AG04450 (cell line): ENCODE data around the gene PELO. TPM values are rescaled to one million over a fixed set of nuclear protein-coding genes. Genes with fewer than 3 reads are reported as not detected.

Source experiments
- CTCF ChIA-PET: fragments of 300-600, 350-600 bp; formaldehyde crosslinking; extraction: SDS; loops from one replicate; lab custom pipeline; 2022; ENCODE audit warnings: antibody characterized with exemption, inconsistent platforms; lab: Charles Lee
- POLR2A ChIA-PET: fragments of 350-600 bp; formaldehyde crosslinking; extraction: SDS; loops from one replicate; lab custom pipeline; 2021; ENCODE audit warnings: antibody characterized with exemption, inconsistent platforms; lab: Yijun Ruan, JAX
- DNase-seq: peaks from one replicate; pipeline ENCODE4 v3.0.0-alpha.2; 2011; ENCODE audit warnings: low read depth, low spot score
- H3K27ac ChIP-seq: one replicate; pipeline ENCODE4 v1.5.1; 2012; ENCODE audit warnings: low read depth, low read length, control low read depth
- H3K27me3 ChIP-seq: one replicate; pipeline ENCODE4 v1.6.0; 2012; ENCODE audit warnings: low read length; ENCODE audit not compliant: control insufficient read depth, insufficient read depth
- H3K4me3 ChIP-seq: 2 replicates; pipeline ENCODE4 v1.5.1; 2011; ENCODE audit warnings: mild to moderate bottlenecking, low read depth, low read length, control low read depth
- H3K9me3 ChIP-seq: 2 replicates; pipeline ENCODE4 v1.5.1; 2012; ENCODE audit warnings: low read length; ENCODE audit not compliant: control insufficient read depth, insufficient read depth
- CTCF ChIP-seq: IDR thresholded peaks from 2 replicates; pipeline ENCODE4 v1.5.1; 2011; ENCODE audit warnings: low read depth, low read length, control low read depth, inconsistent platforms
- polyA plus RNA-seq: library from polyadenylated mRNA; depleted of rRNA; stranded (reverse); fragments of >200 nt; gene quantifications from 2 replicates; pipeline ENCODE4 v1.2.3, GENCODE V29; 2011

PELO gene
- polyA plus RNA-seq, 1 experiment, result 49.4 TPM

GRCh38 chr5:52749666-52750065 lies 38.0 kb upstream of the PELO start:
- DNase-seq, result no peak
- Histone ChIP-seq H3K9me3 (no peaks in the 10 kb centered on the region), H3K27me3 (no peaks in the 10 kb centered on the region), H3K27ac (no peak overlapping the region), H3K4me3 (no peak overlapping the region)
- ChIA-PET CTCF (no interaction called here), POLR2A (no interaction called here)
- TF ChIP-seq CTCF, result no peak

GRCh38 chr5:52751137-52751536 lies 36.6 kb upstream of the PELO start:
- TF ChIP-seq CTCF, result no peak
- ChIA-PET POLR2A (no interaction called here), CTCF (no interaction called here)
- Histone ChIP-seq H3K4me3 (no peak overlapping the region), H3K27ac (no peak overlapping the region), H3K9me3 (no peaks in the 10 kb centered on the region), H3K27me3 (no peaks in the 10 kb centered on the region)
- DNase-seq, result no peak

GRCh38 chr5:52754051-52754450 lies 33.7 kb upstream of the PELO start:
- Histone ChIP-seq H3K27ac (no peak overlapping the region), H3K9me3 (no peaks in the 10 kb centered on the region), H3K27me3 (no peaks in the 10 kb centered on the region), H3K4me3 (no peak overlapping the region)
- no peak for TF ChIP-seq CTCF
- ChIA-PET POLR2A (no interaction called here), CTCF (interaction anchor here (1.1 kb wide), 1 partner anchor 34 kb away, joined by 3 read pairs; the partner anchor contains the start of genes ITGA1 and PELO)
- DNase-seq, result no peak

GRCh38 chr5:52757527-52757926 lies 30.2 kb upstream of the PELO start:
- CTCF ChIA-PET, result interaction anchor here (0.5 to 1.7 kb wide), 2 partner anchors 64 to 277 kb away, joined by 4 to 5 read pairs; no protein-coding TSS in a partner anchor
- POLR2A ChIA-PET, result no interaction called here
- no peak for DNase-seq

GRCh38 chr5:52758014-52758413 lies 29.7 kb upstream of the PELO start:
- CTCF ChIA-PET, result interaction anchor here (0.5 to 1.7 kb wide), 3 partner anchors 64 to 276 kb away, joined by 4 to 6 read pairs (median 5); no protein-coding TSS in a partner anchor
- POLR2A ChIA-PET, result no interaction called here
- DNase-seq, result no peak
- no peak overlapping the region for H3K27ac ChIP-seq
- H3K9me3 ChIP-seq, result no peaks in the 10 kb centered on the region
- no peak for TF ChIP-seq CTCF
- no peak overlapping the region for H3K4me3 ChIP-seq
- H3K27me3 ChIP-seq, result no peaks in the 10 kb centered on the region

More at GRCh38 chr5:52757527-52757926, 30.2 kb upstream of the PELO start:
- Histone ChIP-seq H3K4me3 (no peak overlapping the region), H3K27ac (no peak overlapping the region), H3K9me3 (no peaks in the 10 kb centered on the region), H3K27me3 (no peaks in the 10 kb centered on the region)
- no peak for TF ChIP-seq CTCF
